ENCODE results near the gene UBXN11. TPM values are rescaled to one million over a fixed set of nuclear protein-coding genes. Genes with fewer than 3 reads are reported as not detected.

Gene UBXN11
- total and polyA plus RNA-seq, 2 of the 13 experiments (the other 11 are each of a cell fraction or from before 2014, with no cell fraction given), result 9.3 to 10.4 TPM

GRCh38 chr1:26344147-26344920, 37.9 kb upstream of the UBXN11 start (continued):
- TF ChIP-seq ZBTB2 (CRISPR knock-in tag; IDR thresholded peaks at IDR 0.05; ENCODE audit: low read depth), result no peak
- TF ChIP-seq SP5 (CRISPR knock-in tag; IDR thresholded peaks at IDR 0.05; ENCODE audit: borderline replicate concordance, low read depth), result no peak
- TF ChIP-seq ZNF619 (CRISPR knock-in tag; IDR thresholded peaks at IDR 0.05), result no peak
- TF ChIP-seq RBM39 (IDR thresholded peaks at IDR 0.05; ENCODE audit: low read depth, low read length, poor library complexity, severe bottlenecking), result no peak
- TF ChIP-seq SRY (CRISPR knock-in tag; IDR thresholded peaks at IDR 0.05), result no peak
- TF ChIP-seq HNF4A (CRISPR knock-in tag; IDR thresholded peaks at IDR 0.05), result no peak
- TF ChIP-seq ZNF850 (CRISPR knock-in tag; conservative IDR thresholded peaks at IDR 0.05), result no peak
- TF ChIP-seq NPAS2 (CRISPR knock-in tag; IDR thresholded peaks at IDR 0.05; ENCODE audit: borderline replicate concordance), result no peak
- TF ChIP-seq ZNF264 (CRISPR knock-in tag; IDR thresholded peaks at IDR 0.05), result no peak
- TF ChIP-seq ZNF720 (CRISPR knock-in tag; IDR thresholded peaks at IDR 0.05), result no peak
- no peak for TF ChIP-seq ZBTB40 (IDR thresholded peaks at IDR 0.05)
- TF ChIP-seq ZBTB40 (CRISPR knock-in tag; IDR thresholded peaks at IDR 0.05), result no peak
